H9 (cell line): ENCODE measurements around the gene TFAP2A. TPM values are rescaled to one million over a fixed set of nuclear protein-coding genes. Genes with fewer than 3 reads are reported as not detected.

Experiments
- DNase-seq: peaks from one replicate; pipeline ENCODE4 v3.0.0-alpha.2; 2017
- H2AFZ ChIP-seq: one replicate; pipeline ENCODE4 v1.6.1; 2013; ENCODE audit warnings: mild to moderate bottlenecking, low read length, control low read depth, moderate library complexity
- H2AK5ac ChIP-seq: 2 replicates; pipeline ENCODE4 v1.6.1; 2013; ENCODE audit warnings: low read length, control low read depth, mixed read lengths; ENCODE audit not compliant: insufficient read length
- H2BK120ac ChIP-seq: one replicate; pipeline ENCODE4 v1.6.1; 2013; ENCODE audit warnings: low read depth, mild to moderate bottlenecking, low read length, control low read depth, inconsistent platforms; ENCODE audit not compliant: poor library complexity, severe bottlenecking
- H2BK12ac ChIP-seq: 2 replicates; pipeline ENCODE4 v1.6.1; 2013; ENCODE audit warnings: low read length, control low read depth, mixed read lengths, low read depth; ENCODE audit not compliant: insufficient read length
- H2BK15ac ChIP-seq: 2 replicates; pipeline ENCODE4 v1.6.1; 2013; ENCODE audit warnings: low read depth, low read length, control low read depth
- H2BK20ac ChIP-seq: one replicate; pipeline ENCODE4 v1.6.1; 2013; ENCODE audit warnings: low read depth, mild to moderate bottlenecking, low read length, control low read depth, inconsistent platforms; ENCODE audit not compliant: poor library complexity, severe bottlenecking
- H2BK5ac ChIP-seq: 2 replicates; pipeline ENCODE4 v1.6.1; 2013; ENCODE audit warnings: low read length, control low read depth, mixed read lengths; ENCODE audit not compliant: insufficient read length
- H3K14ac ChIP-seq: 2 replicates; pipeline ENCODE4 v1.6.1; 2013; ENCODE audit warnings: low read length, control low read depth; ENCODE audit not compliant: insufficient read depth
- H3K18ac ChIP-seq: 2 replicates; pipeline ENCODE4 v1.6.1; 2013; ENCODE audit warnings: low read depth, mild to moderate bottlenecking, mixed read lengths, low read length, control low read depth; ENCODE audit not compliant: insufficient read length
- H3K23ac ChIP-seq: 2 replicates; pipeline ENCODE4 v1.6.1; 2013; ENCODE audit warnings: low read length, control low read depth, mixed read lengths, low read depth; ENCODE audit not compliant: insufficient read length
- H3K23me2 ChIP-seq: 2 replicates; pipeline ENCODE4 v1.6.1; 2013; ENCODE audit warnings: low read depth, mild to moderate bottlenecking, mixed read lengths, low read length, control low read depth; ENCODE audit not compliant: insufficient read length, poor library complexity, severe bottlenecking
- H3K27ac ChIP-seq: 2 replicates; pipeline ENCODE4 v1.5.1; 2013; ENCODE audit warnings: low read length, control low read depth, mixed read lengths, low read depth; ENCODE audit not compliant: insufficient read length
- H3K27me3 ChIP-seq: 2 replicates; pipeline ENCODE4 v1.6.1; 2013; ENCODE audit warnings: low read length, control low read depth, inconsistent platforms; ENCODE audit not compliant: insufficient read depth
- H3K4ac ChIP-seq: 2 replicates; pipeline ENCODE4 v1.6.1; 2013; ENCODE audit warnings: low read depth, mild to moderate bottlenecking, control low read depth, inconsistent platforms, low read length, moderate library complexity
- H3K4me1 ChIP-seq: 2 replicates; pipeline ENCODE4 v1.6.1; 2013; ENCODE audit warnings: low read length, control low read depth, inconsistent platforms; ENCODE audit not compliant: insufficient read depth
- H3K4me2 ChIP-seq: 2 replicates; pipeline ENCODE4 v1.6.1; 2013; ENCODE audit warnings: low read length, control low read depth, mixed read lengths; ENCODE audit not compliant: insufficient read length, insufficient read depth
- H3K56ac ChIP-seq: 2 replicates; pipeline ENCODE4 v1.6.1; 2013; ENCODE audit warnings: low read depth, mild to moderate bottlenecking, mixed read lengths, low read length, control low read depth; ENCODE audit not compliant: insufficient read length
- H3K79me1 ChIP-seq: 2 replicates; pipeline ENCODE4 v1.6.1; 2013; ENCODE audit warnings: low read depth, mild to moderate bottlenecking, moderate library complexity, low read length, control low read depth, inconsistent platforms; ENCODE audit not compliant: insufficient read depth, poor library complexity, severe bottlenecking
- H3K79me2 ChIP-seq: 2 replicates; pipeline ENCODE4 v1.6.1; 2013; ENCODE audit warnings: low read length, control low read depth, inconsistent platforms; ENCODE audit not compliant: insufficient read depth
- H3K9ac ChIP-seq: 2 replicates; pipeline ENCODE4 v1.6.1; 2013; ENCODE audit warnings: low read length, control low read depth, mixed read lengths; ENCODE audit not compliant: insufficient read length; ENCODE audit errors: extremely low read depth
- H3K9me3 ChIP-seq: one replicate; pipeline ENCODE4 v1.6.1; 2013; ENCODE audit warnings: low read depth, low read length, inconsistent platforms; ENCODE audit not compliant: control insufficient read depth
- H3T11ph ChIP-seq: one replicate; pipeline ENCODE4 v1.6.1; 2013; ENCODE audit warnings: mild to moderate bottlenecking, low read length, control low read depth, inconsistent platforms
- H4K20me1 ChIP-seq: one replicate; pipeline ENCODE4 v1.6.1; 2013; ENCODE audit not compliant: control insufficient read depth, insufficient read length, insufficient read depth
- H4K5ac ChIP-seq: 2 replicates; pipeline ENCODE4 v1.6.1; 2013; ENCODE audit warnings: low read depth, mild to moderate bottlenecking, mixed read lengths, low read length, control low read depth; ENCODE audit not compliant: insufficient read length
- H4K8ac ChIP-seq: replicated peaks from 2 replicates; pipeline ENCODE4 v1.6.1; 2013; ENCODE audit warnings: low read length, control low read depth, mixed read lengths, low read depth; ENCODE audit not compliant: insufficient read length
- H4K91ac ChIP-seq: 2 replicates; pipeline ENCODE4 v1.6.1; 2013; ENCODE audit warnings: low read depth, mild to moderate bottlenecking, moderate library complexity, mixed read lengths, low read length, control low read depth; ENCODE audit not compliant: insufficient read length
- H3K27ac Mint-ChIP-seq, 3 experiments: 2 replicates in 2 of 3; 3 replicates in 1 of 3; pipeline ENCODE4 v1.8.0; 2020 to 2021; ENCODE audit warnings: mixed read lengths in 3 of 3, mild to moderate bottlenecking in 1 of 3, moderate library complexity in 1 of 3
- H3K27me3 Mint-ChIP-seq: 2 replicates; pipeline ENCODE4 v1.8.0; 2021; ENCODE audit warnings: low read depth, mild to moderate bottlenecking, moderate library complexity, mixed read lengths
- H3K36me3 Mint-ChIP-seq, 3 experiments: 2 replicates in 2 of 3; 3 replicates in 1 of 3; pipeline ENCODE4 v1.8.0; 2020 to 2021; ENCODE audit warnings: low read depth in 3 of 3, mixed read lengths in 3 of 3; ENCODE audit not compliant: insufficient read depth in 1 of 3
- H3K4me1 Mint-ChIP-seq, 2 experiments: 2 replicates each; pipeline ENCODE4 v1.8.0; 2020; ENCODE audit warnings: mixed read lengths in 2 of 2
- H3K4me3 Mint-ChIP-seq, 2 experiments: 2 replicates in 1 of 2; 3 replicates in 1 of 2; pipeline ENCODE4 v1.8.0; 2020 to 2021; ENCODE audit warnings: mild to moderate bottlenecking in 2 of 2, mixed read lengths in 2 of 2, moderate library complexity in 1 of 2
- H3K9me3 Mint-ChIP-seq, 2 experiments: 2 replicates in 1 of 2; 3 replicates in 1 of 2; pipeline ENCODE4 v1.8.0; 2020; ENCODE audit warnings: mild to moderate bottlenecking in 2 of 2, mixed read lengths in 2 of 2, moderate library complexity in 1 of 2
- CTCF ChIP-seq: fragments of 200-600 bp; sonication (generic); conservative IDR thresholded peaks from 3 replicates; pipeline ENCODE4 v1.8.0; 2021; ENCODE audit warnings: antibody characterized with exemption, mild to moderate bottlenecking
- WGBS: extraction: QIAGEN DNeasy Blood & Tissue Kit; methylation state at CpG from one replicate; pipeline ENCODE4 v1.1.7; 2013; ENCODE audit warnings: missing lambda C conversion rate, low lambda C conversion rate, mixed read lengths; ENCODE audit not compliant: insufficient read length; ENCODE audit errors: extremely low coverage; 5-methylcytosine and 5-hydroxymethylcytosine counted together
- total RNA-seq: library from RNA; stranded (reverse); gene quantifications from 2 replicates; pipeline ENCODE4 v1.2.1, GENCODE V29; 2021

The TFAP2A gene
- total RNA-seq, 1 experiment from 2014 or later: 2.6 TPM

- Histone ChIP-seq H4K91ac (no peak overlapping the region), H3K56ac (no peak overlapping the region), H2AK5ac (no peak overlapping the region), H3K18ac (no peak overlapping the region), H4K8ac (no peak overlapping the region), H3K27me3 (peaks cover 33% of the 10 kb centered on the region), H3T11ph (no peak overlapping the region), H2BK12ac (no peak overlapping the region), H3K14ac (no peak overlapping the region), H3K9ac (no peak overlapping the region), H2BK120ac (no peak overlapping the region), H3K4me2 (no peak overlapping the region), H2AFZ (no peak overlapping the region), H2BK15ac (no peak overlapping the region), H3K4ac (no peak overlapping the region), H4K5ac (no peak overlapping the region), H3K23me2 (peaks cover 6% of the 10 kb centered on the region), H3K79me1 (no peaks in the 10 kb centered on the region), H3K79me2 (no peaks in the 10 kb centered on the region), H3K23ac (no peak overlapping the region), H2BK20ac (no peak overlapping the region), H3K4me1 (no peaks in the 10 kb centered on the region; the same call in 1 of the 2 replicates), H2BK5ac (no peak overlapping the region), H3K27ac (no peak overlapping the region), H4K20me1 (no peaks in the 10 kb centered on the region), H3K9me3 (no peaks in the 10 kb centered on the region)
- H3K27ac Mint-ChIP-seq: no peak overlapping the region
- TF ChIP-seq CTCF: peak; percentile 71
- no peak overlapping the region for H3K4me3 Mint-ChIP-seq
- DNase-seq: no peak
- WGBS: no CpG with 5 or more reads among the region's 12 CpGs
- H3K9me3 Mint-ChIP-seq: peaks cover 0 to 1% of the 10 kb centered on the region in 2 experiments; a peak in 1 of 5 replicates
- no peaks in the 10 kb centered on the region for H3K36me3 Mint-ChIP-seq
- peaks cover 83% of the 10 kb centered on the region for H3K27me3 Mint-ChIP-seq
- peaks cover 31 to 32% of the 10 kb centered on the region in 2 experiments for H3K4me1 Mint-ChIP-seq
Measured at GRCh38 chr6:10429638-10430427, 15.0 kb upstream of the TFAP2A start.
